Measurements from ENCODE around the gene TMOD1.

The TMOD1 gene

GRCh38 chr9:97500263-97500662 is 1.2 kb upstream of the TMOD1 start:
- no peak for DNase-seq

DNA sequence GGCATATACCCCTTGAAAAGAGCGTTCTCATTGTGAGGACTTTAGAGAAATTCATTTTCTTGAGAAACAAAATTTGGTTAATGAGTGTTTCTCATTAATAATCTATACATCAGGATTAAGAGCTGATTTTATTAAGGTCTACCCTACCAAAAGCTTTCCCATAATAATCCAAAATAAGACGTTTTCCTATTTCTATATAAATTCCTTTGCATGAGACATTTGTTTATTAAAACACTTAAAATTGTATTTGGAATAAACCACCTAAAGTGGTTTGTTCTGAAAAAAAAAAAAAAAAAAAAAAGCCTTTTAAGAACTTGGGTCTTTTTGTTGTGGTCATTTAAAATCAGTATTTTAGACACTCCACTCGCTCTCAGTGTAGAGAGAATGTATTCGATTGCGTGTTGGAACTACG is 695 bp upstream of the TMOD1 start:
- DNase-seq, result no peak

DNA sequence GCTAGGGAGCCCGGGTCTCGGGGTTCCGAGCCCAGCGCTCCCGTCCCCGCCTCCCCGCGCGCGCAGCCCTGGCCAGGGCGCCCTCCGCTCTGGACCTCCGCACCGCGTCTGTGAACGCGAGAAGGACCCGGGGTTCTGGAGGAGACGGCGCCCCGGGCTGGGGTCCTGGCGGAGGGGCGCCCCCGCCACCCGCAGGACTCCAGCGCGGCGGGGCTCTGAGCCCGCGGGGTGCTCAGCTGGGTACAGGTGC is 431 bp downstream of the TMOD1 start:
- DNase-seq, result no peak

GRCh38 chr9:97502222-97502983 is 937 bp downstream of the TMOD1 start:
- DNase-seq, result no peak

DNA sequence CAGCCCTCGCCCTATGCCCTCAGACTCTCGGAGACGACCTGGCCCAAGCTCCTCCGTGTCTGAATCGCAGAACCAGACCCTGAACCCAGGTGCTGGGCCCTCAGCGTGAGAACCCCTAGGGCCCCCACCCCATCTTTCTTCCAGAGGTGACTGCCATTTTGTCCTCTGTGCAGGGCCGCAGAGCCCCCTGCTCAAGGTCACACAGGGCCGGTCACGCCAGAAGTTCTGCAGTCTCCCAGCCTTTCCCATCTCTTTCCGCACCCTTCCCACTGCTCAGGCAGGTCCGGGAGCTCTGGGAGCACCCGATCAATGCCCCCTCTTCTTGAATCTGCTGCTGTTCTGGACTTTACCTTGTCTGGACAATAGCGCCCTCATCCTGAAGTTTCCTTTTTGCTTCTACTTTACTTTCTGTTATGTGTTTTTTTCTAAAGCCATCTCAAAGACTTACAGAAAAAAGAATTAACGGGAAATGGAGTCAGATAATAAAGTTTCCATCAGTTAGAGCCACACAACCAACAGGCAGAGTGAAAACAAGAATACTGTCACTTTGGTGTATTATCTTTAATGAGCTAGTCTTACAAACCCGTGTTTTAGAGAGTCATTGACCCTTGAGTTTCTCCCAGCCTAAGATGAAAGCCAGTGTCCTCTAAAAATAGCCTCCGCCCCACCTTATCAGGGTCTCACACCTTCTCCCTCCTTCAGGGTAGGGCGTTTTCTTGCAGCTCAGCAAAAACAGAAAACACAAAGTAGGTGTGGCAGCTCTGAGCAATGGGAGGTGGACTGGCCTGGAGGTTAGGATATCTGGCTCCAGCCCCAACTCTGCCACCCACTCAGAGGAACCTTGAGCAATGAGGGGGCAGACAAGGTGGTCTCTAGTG is 1.8 kb downstream of the TMOD1 start:
- DNase-seq, result no peak

DNA sequence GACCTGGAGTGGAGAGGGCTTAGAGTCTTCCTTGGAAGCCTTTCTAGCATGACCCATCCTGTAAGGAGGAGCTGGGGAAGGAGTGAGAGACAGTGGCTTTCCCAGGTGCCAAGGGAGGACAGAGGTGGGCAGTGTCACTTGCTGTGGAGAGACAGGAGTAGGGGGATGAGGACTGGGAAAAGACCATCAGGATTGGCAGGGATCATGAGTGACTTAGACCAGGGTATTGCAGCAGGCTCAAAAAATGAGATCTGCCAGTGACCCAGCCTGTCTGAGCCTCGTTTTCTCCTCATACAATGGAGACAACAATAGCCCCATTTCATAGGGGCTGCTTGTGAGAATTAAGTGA is 2.4 kb downstream of the TMOD1 start:
- DNase-seq, result no peak

DNA sequence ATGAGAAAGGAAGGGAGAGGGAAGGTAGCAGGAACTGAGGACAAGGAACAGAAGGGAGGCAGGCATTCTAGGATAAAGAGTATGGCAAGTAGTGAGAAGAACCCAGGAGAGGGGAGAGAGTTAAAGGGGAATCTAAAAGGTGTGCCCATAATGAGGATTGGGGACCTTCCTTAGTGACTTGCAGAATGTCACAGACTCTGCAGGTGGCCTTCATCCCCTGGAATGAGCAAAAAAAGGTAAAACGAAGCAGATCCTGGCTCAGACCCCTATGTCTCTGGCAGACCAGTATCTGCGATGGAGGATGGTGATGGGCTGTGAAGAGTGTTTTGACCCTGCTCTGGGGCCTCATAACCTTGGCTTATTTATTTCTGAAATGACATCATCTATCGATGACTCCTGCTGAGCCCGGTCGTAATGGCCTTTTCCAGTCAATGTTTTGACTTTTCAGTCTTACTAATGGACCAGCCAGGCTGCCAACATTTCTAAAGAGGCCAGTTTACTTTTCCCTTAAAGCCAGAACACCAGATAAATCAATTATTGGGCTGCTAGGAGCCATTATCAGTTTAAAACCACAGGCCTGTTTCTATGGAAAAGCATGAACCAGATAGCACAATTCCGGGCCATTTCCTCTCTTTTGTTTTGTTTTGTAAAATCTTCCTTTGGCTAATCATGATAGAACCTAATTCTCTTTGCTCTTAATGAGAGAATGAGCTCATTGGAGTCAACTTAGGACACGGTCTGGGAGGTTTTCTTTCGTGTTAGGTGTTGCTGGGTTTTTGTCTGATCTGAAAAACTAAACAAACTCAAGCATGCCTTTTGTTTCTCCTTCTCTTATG is 3.1 kb downstream of the TMOD1 start:
- no peak for DNase-seq

GRCh38 chr9:97505845-97506244 is 4.4 kb downstream of the TMOD1 start:
- DNase-seq, result no peak

GRCh38 chr9:97506306-97506705 is 4.8 kb downstream of the TMOD1 start:
- no peak for DNase-seq

DNA sequence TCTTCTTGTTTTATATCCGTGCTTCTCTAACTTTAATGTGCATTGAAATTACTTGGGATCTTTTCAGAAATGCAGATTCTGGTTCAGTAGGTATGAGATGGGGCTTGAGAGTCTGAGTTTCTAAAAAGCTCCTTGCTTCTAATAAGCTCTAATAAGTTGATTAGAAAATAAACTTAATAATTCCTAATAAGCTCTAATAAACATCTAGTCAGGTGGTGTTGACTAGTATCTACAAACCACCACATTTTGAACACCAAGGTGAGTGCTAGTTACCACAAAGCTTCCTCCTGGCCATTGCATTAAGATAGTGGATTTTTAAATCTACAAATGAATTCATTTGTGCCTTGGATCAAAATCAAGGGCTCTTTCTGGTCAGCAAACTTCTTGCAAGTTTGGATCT is 5.3 kb downstream of the TMOD1 start:
- no peak for DNase-seq

GRCh38 chr9:97507428-97507984 is 6.0 kb downstream of the TMOD1 start:
- DNase-seq, result no peak

DNA sequence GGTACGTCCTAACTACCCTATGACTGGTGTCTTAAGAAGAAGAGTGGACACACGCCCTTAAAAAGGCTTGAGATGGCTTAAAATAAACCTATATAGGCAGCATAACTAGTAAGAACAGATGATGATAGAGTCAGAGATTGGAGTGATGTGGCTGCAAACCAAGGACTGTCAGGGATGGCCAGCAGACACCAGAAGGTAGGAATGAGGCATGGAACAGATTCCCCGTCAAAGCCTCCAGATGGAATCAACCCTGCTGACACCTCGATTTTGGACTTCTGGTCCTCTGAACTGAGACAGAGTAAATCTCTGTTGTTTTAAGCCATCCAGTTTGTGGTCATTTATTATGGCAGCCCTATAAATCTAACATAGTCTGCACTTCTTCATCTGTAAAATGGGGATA is 7.4 kb downstream of the TMOD1 start:
- no peak for DNase-seq

GRCh38 chr9:97510797-97511654 is 9.6 kb downstream of the TMOD1 start:
- no peak for DNase-seq

GRCh38 chr9:97511655-97512427 is 10.4 kb downstream of the TMOD1 start:
- no peak for DNase-seq

GRCh38 chr9:97512966-97513560 is 11.6 kb downstream of the TMOD1 start:
- no peak for DNase-seq

DNA sequence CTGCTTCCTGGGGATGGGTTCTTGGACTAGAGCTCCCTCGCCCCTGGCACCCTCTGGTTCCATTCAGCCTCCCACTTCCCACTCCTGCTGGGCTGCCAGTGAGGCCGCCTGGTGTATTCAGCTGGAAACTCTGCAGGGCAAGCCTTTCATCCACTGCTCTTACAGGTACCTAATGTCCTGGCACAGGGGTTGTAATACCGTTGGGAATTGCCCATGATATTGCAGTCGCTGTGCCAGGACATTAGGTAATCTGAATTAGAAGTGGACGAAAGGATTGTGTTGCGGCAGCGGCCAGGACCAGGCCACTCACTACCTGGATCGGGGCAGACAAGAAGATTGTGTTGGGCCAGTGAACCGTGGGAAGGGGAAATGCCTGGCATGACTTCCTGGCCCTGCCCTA is 13.1 kb downstream of the TMOD1 start:
- no peak for DNase-seq

DNA sequence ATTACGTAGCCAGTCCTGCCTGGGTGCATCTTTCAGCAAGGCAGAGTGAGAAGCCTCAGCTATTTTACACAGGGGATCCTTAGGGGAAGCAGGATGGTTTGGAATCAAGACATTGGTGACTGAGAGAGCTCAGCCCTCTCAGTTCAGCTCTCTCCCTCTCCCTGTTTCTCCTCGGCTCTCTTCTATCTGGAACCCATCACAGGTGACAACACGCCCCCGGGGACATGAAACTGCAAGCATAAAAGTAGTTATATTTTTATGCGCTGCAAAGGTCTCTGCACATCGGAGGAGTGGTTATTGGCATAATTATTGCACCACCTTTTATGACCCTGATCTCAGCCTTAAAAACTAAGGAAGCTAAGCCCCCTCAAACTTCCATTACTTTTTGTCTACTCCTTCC is 14.2 kb downstream of the TMOD1 start:
- DNase-seq, result no peak

- no peak for DNase-seq
Measured at GRCh38 chr9:97516111-97516510, 14.6 kb downstream of the TMOD1 start.

DNA sequence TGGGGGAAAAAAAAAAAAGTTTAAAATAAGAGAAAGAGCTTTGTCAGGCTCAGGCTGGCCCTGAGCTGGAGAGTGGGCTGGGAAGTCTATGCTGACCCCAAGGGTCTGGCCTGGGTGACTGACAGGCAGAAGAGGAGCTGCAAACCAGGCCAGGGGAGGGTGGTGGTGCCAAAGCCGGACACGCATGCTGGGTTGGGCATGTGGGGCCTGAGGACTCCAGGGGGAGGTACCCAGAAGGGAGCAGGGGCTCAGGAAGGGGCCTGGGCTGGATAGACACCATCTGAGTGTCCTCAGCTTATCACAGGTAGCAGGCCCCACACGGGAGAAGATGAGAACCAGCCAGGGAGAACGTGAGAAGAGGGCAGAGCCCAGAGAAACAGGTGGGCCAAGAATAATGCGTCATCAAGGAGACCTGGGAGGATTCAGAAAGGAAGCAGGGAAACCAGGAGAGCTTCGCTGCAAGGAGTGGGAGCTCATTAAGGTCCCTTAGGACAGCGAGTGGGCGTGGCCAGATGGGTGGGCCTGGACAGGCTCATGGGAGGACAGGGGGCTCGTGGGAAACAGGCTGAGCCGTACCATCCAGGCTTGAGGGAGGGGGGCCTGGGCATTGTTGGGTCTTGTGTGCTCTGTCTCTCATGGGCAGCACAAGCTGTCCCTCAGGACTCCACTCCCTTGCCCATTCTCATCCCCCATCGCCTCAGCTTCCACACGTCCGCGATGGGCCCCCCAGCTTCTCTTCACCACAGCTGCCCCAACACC is 16.0 kb downstream of the TMOD1 start:
- no peak for DNase-seq

GRCh38 chr9:97518166-97518908 is 16.9 kb downstream of the TMOD1 start:
- no peak for DNase-seq

Data from SHP77 treated with DMSO at 0.1 percent for 48 hours (cell line).